Bronchial epithelial cell (primary cell): ENCODE data around the gene PCLO. TPM values are rescaled to one million over a fixed set of nuclear protein-coding genes. Genes with fewer than 3 reads are reported as not detected.
A peak's percentile ranks its signal among the peaks of the same experiment; 100 is the strongest.
"Not testable (repeated sequence)": the region's sequence is repeated elsewhere in the genome, so short reads cannot be mapped to it uniquely, and the experiment has no call there.

Source experiments
- DNase-seq: peaks from one replicate; pipeline ENCODE4 v3.0.0-alpha.2; 2010; ENCODE audit warnings: low read depth
- FAIRE-seq: peaks from 2 replicates; lab custom pipeline; 2011; peaks lifted over from hg19 to GRCh38; lab: Jason Lieb, UNC
- H3K27me3 ChIP-seq: 2 replicates; pipeline ENCODE4 v1.5.1; 2011; ENCODE audit warnings: low read length; ENCODE audit not compliant: control insufficient read depth, insufficient read depth
- H3K36me3 ChIP-seq: 2 replicates; pipeline ENCODE4 v1.5.1; 2011; ENCODE audit warnings: low read length; ENCODE audit not compliant: control insufficient read depth, insufficient read depth
- H3K4me3 ChIP-seq: 2 replicates; pipeline ENCODE4 v1.5.1; 2011; ENCODE audit warnings: mild to moderate bottlenecking, low read depth, low read length, control low read depth
- total RNA-seq: library from RNA; depleted of rRNA; stranded (reverse); fragments of >200 nt; gene quantifications from 2 replicates; pipeline ENCODE4 v1.2.1, GENCODE V29; 2014
- TF ChIP-seq, protein P1 (sequence below): IDR thresholded peaks from 2 replicates; pipeline ENCODE4 v1.5.1; 2011; ENCODE audit warnings: mild to moderate bottlenecking, moderate library complexity, low read length, control low read depth, inconsistent platforms; ENCODE audit not compliant: insufficient read depth, severe bottlenecking

Gene PCLO
- total RNA-seq, 1 donor from 2014 or later: 0.79 TPM

DNA sequence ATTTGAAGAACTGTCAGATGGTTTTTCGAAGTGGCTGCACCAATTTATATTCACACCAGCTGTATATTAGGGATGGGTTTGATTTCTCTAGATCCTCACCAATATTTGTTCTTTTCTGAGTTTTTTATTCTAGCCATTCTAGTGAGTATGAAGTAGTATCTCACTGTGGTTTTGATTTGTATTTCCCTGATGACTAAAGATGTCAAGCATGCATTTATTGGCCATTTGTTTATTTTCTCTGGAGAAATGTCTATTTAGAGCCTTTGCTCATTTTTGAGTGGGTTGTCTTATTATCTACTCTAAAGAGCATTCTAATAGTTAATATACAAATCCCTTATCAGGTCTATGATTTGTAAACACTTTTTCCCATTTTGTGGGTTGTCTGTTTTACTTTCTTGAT is 123.9 kb downstream of the PCLO start:
- Histone ChIP-seq H3K36me3 (no peaks in the 10 kb centered on the region), H3K27me3 (no peaks in the 10 kb centered on the region), H3K4me3 (no peak overlapping the region)
- DNase-seq (no peak), FAIRE-seq (no peak)
- TF ChIP-seq, protein P1, sequence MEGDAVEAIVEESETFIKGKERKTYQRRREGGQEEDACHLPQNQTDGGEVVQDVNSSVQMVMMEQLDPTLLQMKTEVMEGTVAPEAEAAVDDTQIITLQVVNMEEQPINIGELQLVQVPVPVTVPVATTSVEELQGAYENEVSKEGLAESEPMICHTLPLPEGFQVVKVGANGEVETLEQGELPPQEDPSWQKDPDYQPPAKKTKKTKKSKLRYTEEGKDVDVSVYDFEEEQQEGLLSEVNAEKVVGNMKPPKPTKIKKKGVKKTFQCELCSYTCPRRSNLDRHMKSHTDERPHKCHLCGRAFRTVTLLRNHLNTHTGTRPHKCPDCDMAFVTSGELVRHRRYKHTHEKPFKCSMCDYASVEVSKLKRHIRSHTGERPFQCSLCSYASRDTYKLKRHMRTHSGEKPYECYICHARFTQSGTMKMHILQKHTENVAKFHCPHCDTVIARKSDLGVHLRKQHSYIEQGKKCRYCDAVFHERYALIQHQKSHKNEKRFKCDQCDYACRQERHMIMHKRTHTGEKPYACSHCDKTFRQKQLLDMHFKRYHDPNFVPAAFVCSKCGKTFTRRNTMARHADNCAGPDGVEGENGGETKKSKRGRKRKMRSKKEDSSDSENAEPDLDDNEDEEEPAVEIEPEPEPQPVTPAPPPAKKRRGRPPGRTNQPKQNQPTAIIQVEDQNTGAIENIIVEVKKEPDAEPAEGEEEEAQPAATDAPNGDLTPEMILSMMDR: no peak

DNA sequence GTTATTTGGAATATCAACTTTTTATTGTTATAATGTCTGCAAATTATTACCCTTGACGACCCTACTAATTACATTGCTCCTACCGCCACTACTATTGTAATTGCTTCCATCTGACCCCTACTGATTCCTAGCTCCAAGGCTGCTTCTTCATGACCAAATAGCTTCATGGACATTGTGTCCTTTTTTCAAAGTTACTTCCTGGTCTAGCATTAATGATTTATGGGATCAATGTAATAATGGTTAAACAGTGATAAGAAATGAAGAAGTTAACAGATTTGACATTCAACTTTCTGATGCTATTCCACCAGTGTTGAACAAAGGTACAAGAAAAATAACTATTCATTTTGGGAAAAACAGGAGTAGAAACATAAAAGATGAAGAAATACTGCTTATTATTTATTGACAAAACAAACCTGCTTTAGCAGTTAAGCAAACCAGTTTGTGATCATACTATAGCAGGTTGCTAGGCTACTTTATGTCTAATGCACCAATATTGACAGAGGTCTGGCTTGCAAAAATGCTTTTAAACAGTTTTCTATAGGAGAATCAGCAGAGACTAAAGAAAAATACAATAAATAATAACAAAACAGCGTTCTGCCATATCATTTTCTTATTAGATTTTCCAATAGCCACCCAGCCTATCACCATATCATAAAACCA is 125.8 kb downstream of the PCLO start:
- FAIRE-seq: no peak
- no peak for DNase-seq
- Histone ChIP-seq H3K27me3 (no peaks in the 10 kb centered on the region), H3K4me3 (no peak overlapping the region), H3K36me3 (no peaks in the 10 kb centered on the region)
- TF ChIP-seq, protein P1: no peak

DNA sequence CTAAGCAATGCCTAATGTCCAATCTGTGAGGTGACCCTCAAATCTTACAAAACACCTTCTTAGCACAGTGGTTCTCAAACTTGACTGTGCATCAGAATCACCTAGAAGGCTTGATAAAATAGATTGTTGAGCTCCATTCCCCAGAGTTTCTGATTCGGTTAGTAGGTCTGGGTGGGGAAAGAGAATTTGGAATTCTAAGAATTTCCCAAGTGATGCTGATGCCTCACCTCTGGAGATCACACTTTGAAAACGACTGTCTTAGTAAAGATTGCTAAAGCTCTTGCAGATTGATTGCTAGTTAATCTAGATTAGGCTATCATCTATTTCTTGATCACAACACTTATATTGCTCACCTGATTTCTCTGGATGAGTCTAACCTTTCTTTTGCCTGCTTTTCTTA is 126.6 kb downstream of the PCLO start:
- no peak overlapping the region for H3K4me3 ChIP-seq

DNA sequence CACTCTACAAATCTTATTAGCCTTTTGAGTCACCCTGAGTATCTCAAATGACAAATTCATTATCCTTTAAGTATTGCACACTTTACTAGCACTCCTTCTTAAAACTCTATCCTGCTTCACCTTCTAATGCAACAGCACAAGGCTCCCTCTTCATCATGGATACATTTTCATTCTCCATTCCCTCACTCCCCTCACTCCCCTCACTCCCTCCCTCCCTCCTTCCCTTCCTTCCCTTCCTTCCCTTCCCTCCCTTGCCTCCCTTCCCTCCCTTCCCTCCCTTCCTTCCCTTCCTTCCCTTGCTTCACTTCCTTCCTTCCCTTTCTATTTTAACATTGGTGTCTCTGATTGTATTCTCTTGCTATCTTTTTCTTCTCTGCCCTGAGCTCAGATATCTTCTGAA is 130.5 kb downstream of the PCLO start:
- FAIRE-seq (no peak), DNase-seq (no peak)
- H3K4me3 ChIP-seq: no peak overlapping the region
- TF ChIP-seq, protein P1: no peak
- H3K27me3 ChIP-seq: no peaks in the 10 kb centered on the region
- H3K36me3 ChIP-seq: no peaks in the 10 kb centered on the region

More for the DNA sequence above, 126.6 kb downstream of the PCLO start:
- TF ChIP-seq, protein P1: no peak
- DNase-seq (no peak), FAIRE-seq (no peak)
- H3K36me3 ChIP-seq: no peaks in the 10 kb centered on the region
- no peaks in the 10 kb centered on the region for H3K27me3 ChIP-seq

DNA sequence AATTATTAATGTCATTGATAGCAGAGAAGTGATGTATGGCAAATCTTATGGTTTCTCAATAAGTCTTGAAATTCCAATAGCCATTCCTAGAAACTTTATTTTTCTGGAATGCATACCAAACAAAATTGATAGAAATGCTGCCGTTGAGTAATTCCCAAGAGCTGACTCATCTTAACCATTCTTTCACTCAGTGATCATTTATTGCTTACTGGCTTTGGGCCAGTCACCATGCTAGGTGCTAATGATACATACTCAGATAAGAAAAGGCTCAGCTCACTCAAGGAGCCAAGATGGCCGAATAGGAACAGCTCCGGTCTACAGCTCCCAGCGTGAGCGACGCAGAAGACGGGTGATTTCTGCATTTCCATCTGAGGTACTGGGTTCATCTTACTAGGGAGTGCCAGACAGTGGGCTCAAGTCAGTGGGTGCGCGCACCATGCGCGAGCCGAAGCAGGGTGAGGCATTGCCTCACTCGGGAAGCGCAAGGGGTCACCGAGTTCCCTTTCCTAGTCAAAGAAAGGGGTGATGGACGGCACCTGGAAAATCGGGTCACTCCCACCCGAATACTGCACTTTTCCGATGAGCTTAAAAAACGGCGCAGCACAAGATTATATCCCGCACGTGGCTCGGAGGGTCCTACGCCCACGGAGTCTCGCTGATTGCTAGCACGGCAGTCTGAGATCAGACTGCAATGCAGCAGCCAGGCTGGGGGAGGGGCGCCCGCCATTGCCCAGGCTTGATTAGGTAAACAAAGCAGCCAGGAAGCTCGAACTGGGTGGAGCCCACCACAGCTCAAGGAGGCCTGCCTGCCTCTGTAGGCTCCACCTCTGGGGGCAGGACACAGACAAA is 138.6 kb downstream of the PCLO start:
- not testable (repeated sequence) for FAIRE-seq, H3K27me3 ChIP-seq, H3K4me3 ChIP-seq, H3K36me3 ChIP-seq
- peak; percentile 55 for DNase-seq

DNA sequence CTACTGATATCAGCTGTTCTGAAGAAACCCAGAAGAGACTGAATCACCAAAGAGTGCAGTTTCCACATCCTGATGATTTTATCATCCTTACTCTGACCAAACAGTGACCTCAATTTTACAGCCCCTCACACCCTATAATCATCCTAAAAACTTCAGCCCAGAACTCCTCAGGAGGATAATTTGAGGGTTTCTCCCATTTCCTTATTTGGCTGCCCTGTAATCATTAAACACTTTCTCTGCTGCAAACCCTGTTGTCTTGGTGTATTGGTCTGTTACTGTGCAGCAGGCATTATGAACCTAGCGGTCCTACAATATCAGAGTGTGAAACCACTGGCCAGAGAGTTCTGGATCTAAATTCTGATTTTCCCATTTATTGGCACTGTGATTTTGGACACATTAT is 141.7 kb downstream of the PCLO start:
- Histone ChIP-seq H3K36me3 (no peaks in the 10 kb centered on the region), H3K4me3 (no peak overlapping the region), H3K27me3 (no peaks in the 10 kb centered on the region)
- TF ChIP-seq, protein P1: no peak
- DNase-seq: no peak
- FAIRE-seq: no peak
